ENCODE results near the gene HEATR3. TPM values are rescaled to one million over a fixed set of nuclear protein-coding genes. Genes with fewer than 3 reads are reported as not detected.

The HEATR3 gene
- total and polyA plus RNA-seq, 2 of the 8 experiments (the other 6 are each of a cell fraction or from before 2014, with no cell fraction given) = 13.0 to 29.2 TPM

GRCh38 chr16:50102051-50102746 is 36.4 kb downstream of the HEATR3 start (continued):
- TF ChIP-seq CHD7 (IDR thresholded peaks at IDR 0.05; ENCODE audit: insufficient replicate concordance, low read length) (no peak), JUN (IDR thresholded peaks at IDR 0.05; ENCODE audit: low read depth, low read length) (no peak)
